Gastroesophageal sphincter (tissue), 4 donors: ENCODE data around the gene KRTAP10-7. TPM values are rescaled to one million over a fixed set of nuclear protein-coding genes. Genes with fewer than 3 reads are reported as not detected.
"Not testable (repeated sequence)": the region's sequence is repeated elsewhere in the genome, so short reads cannot be mapped to it uniquely, and the experiment has no call there.

Experiments
- ATAC-seq: fragments of 150-250 bp; one replicate; pipeline ENCODE4 v1.9.1; 2016; ENCODE audit warnings: mild to moderate bottlenecking, moderate library complexity
- H3K27ac ChIP-seq, 4 donors: fragments of 200-600 bp; sonication (generic) in 3 of 4; 1 replicate in 3 of 4; 2 replicates in 1 of 4; pipeline ENCODE4 v1.5.1; 2016 to 2019
- H3K27me3 ChIP-seq: fragments of 200-600 bp; sonication (generic); one replicate; pipeline ENCODE4 v1.5.1; 2019
- H3K36me3 ChIP-seq, 2 donors: fragments of 200-600 bp; sonication (generic); one replicate each; pipeline ENCODE4 v1.5.1; 2019; ENCODE audit warnings: control low read depth in 1 of 2
- H3K4me1 ChIP-seq, 3 donors: fragments of 200-600 bp; sonication (generic); 1 replicate in 2 of 3; 2 replicates in 1 of 3; pipeline ENCODE4 v1.5.1; 2016 to 2019; ENCODE audit warnings: control low read depth in 2 of 3
- H3K4me3 ChIP-seq, 2 donors: fragments of 200-600 bp; sonication (generic); one replicate each; pipeline ENCODE4 v1.5.1; 2019; ENCODE audit warnings: mild to moderate bottlenecking in 1 of 2, moderate library complexity in 1 of 2
- H3K9me3 ChIP-seq, 3 donors: fragments of 200-600 bp; sonication (generic); one replicate each; pipeline ENCODE4 v1.5.1; 2017 to 2019; ENCODE audit warnings: control low read depth in 2 of 3
- EP300 ChIP-seq: sonication (generic); formaldehyde crosslinking; IDR thresholded peaks from one replicate; pipeline ENCODE4 v1.6.1; 2017; ENCODE audit warnings: antibody characterized with exemption, mild to moderate bottlenecking
- POLR2A ChIP-seq, 2 donors: fragments of 450-650 bp; IDR thresholded peaks; one replicate each; pipeline ENCODE4 v1.6.1; 2017; ENCODE audit warnings: antibody characterized with exemption in 2 of 2, mild to moderate bottlenecking in 2 of 2, moderate library complexity in 1 of 2
- POLR2AphosphoS5 ChIP-seq: sonication (generic); formaldehyde crosslinking; IDR thresholded peaks from one replicate; pipeline ENCODE4 v1.6.1; 2017; ENCODE audit warnings: antibody characterized with exemption
- WGBS, 2 donors: methylation state at CpG; one replicate each; pipeline ENCODE4 v1.1.5; 2018; ENCODE audit warnings: low coverage in 1 of 2; 5-methylcytosine and 5-hydroxymethylcytosine counted together
- total RNA-seq, 4 donors: library from RNA; depleted of rRNA; stranded (reverse); fragments of >200 nt; gene quantifications; one replicate each; pipeline ENCODE4 v1.1.0, GENCODE V29; 2016
- TF ChIP-seq, protein P1 (sequence below), 4 experiments: fragments of 200-600 bp in 2 of 4; fragments of 450-650 bp in 2 of 4; sonication (generic) in 1 of 4; IDR thresholded peaks; one replicate each; pipeline ENCODE4 v1.5.1; 2017 to 2019; ENCODE audit warnings: antibody characterized with exemption in 4 of 4, mild to moderate bottlenecking in 2 of 4, moderate library complexity in 2 of 4

KRTAP10-7 gene
- total RNA-seq, 4 donors from 2014 or later, result not detected

DNA sequence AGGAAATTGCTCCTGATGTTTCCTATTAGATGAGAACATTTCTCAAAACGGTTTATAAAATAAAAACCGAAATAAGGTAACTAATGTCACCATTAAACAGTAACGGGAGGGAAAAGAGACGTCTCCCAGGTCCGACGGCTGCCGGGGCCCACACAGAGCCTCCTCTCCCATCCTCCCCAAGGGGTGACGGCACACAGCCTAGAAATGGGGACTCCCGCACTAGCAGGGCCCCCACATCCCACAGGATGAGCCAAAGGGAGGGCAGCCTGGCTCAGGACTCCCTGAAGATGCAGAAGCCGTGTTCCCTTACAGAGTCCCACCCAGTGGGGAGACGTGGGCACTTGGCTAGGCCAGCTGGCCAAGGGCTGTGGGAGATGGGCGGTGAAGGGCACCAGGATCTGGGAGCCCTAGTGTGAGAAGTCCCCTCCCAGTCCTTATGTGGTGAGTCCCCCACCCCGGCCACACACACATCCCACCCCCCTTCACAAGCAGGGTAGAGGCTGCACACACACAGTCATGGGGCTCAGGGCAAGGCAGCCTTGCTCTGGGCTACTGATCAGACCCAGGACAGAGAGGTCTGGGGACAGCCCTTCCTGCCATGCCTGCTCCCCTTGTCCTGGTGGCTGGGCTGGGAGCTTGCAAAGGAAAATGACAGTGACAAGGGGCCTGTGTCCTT lies 45.1 kb upstream of the KRTAP10-7 start:
- no peak for ATAC-seq
- 57 to 68% methylated on average over 7 to 9 of the region's 13 CpGs for WGBS, 2 donors
- H3K4me1 ChIP-seq, result no peaks in the 10 kb centered on the region
- no peak overlapping the region for H3K4me3 ChIP-seq
- H3K9me3 ChIP-seq, result peaks cover 0 to 20% (median 0%) of the 10 kb centered on the region in 3 donors
- peaks cover 69% of the 10 kb centered on the region for H3K27me3 ChIP-seq
- no peak overlapping the region for H3K27ac ChIP-seq
- H3K36me3 ChIP-seq, result no peaks in the 10 kb centered on the region
- TF ChIP-seq EP300 (no peak), POLR2A (IDR thresholded peaks at IDR 0.05) (no peak), POLR2AphosphoS5 (no peak)
- TF ChIP-seq, protein P1, sequence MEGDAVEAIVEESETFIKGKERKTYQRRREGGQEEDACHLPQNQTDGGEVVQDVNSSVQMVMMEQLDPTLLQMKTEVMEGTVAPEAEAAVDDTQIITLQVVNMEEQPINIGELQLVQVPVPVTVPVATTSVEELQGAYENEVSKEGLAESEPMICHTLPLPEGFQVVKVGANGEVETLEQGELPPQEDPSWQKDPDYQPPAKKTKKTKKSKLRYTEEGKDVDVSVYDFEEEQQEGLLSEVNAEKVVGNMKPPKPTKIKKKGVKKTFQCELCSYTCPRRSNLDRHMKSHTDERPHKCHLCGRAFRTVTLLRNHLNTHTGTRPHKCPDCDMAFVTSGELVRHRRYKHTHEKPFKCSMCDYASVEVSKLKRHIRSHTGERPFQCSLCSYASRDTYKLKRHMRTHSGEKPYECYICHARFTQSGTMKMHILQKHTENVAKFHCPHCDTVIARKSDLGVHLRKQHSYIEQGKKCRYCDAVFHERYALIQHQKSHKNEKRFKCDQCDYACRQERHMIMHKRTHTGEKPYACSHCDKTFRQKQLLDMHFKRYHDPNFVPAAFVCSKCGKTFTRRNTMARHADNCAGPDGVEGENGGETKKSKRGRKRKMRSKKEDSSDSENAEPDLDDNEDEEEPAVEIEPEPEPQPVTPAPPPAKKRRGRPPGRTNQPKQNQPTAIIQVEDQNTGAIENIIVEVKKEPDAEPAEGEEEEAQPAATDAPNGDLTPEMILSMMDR (IDR thresholded peaks at IDR 0.05), result no peak

DNA sequence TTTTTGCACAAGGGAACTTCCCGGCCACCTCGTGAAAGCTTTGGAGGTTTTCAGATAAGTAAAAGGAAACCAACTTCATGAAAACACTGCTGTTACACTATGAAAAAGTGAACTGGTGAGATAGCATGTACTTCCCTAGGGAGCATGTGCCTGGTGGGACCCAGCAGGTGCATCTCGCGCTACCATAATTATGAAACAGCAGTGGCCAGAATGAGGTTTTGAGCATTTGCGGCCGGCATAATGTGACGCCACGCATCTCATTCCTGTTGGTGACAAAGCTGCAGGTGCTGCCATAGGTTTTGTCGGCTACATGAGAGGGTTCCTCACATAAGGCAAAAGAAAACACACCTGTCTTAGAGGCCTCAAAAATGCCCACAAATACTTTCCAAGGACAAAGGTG lies 43.5 kb upstream of the KRTAP10-7 start:
- WGBS, 2 donors, result 60 to 83% methylated on average over 2 of the region's 9 CpGs
- no peaks in the 10 kb centered on the region for H3K4me1 ChIP-seq

DNA sequence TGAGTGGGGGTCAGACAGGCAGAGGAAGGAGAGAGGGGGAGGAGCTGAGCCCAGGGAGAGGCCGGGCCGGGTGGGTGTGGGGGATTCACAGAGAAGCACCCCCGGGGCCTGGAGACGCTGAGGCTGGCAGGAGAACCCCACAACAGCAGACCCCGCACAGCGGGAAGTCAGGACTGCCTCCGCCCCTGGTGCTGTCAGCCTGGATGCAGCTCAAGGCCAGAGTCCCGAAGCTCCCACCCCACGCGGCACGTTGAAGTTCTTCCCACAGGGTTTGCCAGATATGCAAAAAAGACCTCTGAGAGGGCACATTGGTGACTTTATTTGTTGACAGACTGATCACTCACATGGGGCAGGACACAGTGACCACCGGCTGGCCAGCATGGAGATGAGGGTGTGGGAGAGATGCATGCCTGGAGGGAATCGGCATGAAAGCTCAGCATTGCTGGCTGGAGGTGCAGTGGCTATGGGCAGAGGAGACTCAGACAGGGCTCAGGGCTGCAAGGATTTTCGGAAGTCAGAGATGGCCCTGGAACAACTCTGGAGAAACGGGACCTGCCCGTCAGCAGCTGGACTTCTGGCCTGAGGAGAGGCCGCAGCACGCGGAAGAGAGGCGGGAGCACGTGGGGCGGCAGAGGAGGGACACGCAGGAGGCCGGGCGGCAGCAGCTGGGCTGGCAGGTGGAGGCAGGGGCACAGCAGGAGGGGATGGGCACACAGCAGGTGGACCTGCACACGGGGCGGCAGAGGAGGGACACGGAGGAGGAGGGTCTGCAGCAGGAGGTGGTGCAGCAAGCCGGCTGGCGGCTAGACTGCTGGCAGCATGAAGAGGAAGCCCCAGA lies 42.7 kb upstream of the KRTAP10-7 start:
- Histone ChIP-seq H3K27me3 (peaks cover 48% of the 10 kb centered on the region), H3K4me1 (no peaks in the 10 kb centered on the region), H3K36me3 (no peaks in the 10 kb centered on the region), H3K4me3 (no peak overlapping the region), H3K27ac (no peak overlapping the region), H3K9me3 (peaks cover 0 to 28% (median 2%) of the 10 kb centered on the region in 3 donors)
- 23 to 44% methylated on average over 9 to 11 of the region's 30 CpGs for WGBS, 2 donors
- TF ChIP-seq EP300, result no peak
- no peak for TF ChIP-seq POLR2A (IDR thresholded peaks at IDR 0.05)
- TF ChIP-seq POLR2AphosphoS5, result no peak
- TF ChIP-seq, protein P1 (IDR thresholded peaks at IDR 0.05), result no peak
- no peak for ATAC-seq

More for the DNA sequence above, 43.5 kb upstream of the KRTAP10-7 start:
- Histone ChIP-seq H3K4me3 (no peak overlapping the region), H3K27me3 (peaks cover 54% of the 10 kb centered on the region), H3K36me3 (no peaks in the 10 kb centered on the region), H3K27ac (no peak overlapping the region), H3K9me3 (peaks cover 0 to 20% (median 0%) of the 10 kb centered on the region in 3 donors)
- no peak for ATAC-seq
- TF ChIP-seq EP300, result no peak
- TF ChIP-seq POLR2A (IDR thresholded peaks at IDR 0.05), result no peak
- TF ChIP-seq, protein P1 (IDR thresholded peaks at IDR 0.05), result no peak

DNA sequence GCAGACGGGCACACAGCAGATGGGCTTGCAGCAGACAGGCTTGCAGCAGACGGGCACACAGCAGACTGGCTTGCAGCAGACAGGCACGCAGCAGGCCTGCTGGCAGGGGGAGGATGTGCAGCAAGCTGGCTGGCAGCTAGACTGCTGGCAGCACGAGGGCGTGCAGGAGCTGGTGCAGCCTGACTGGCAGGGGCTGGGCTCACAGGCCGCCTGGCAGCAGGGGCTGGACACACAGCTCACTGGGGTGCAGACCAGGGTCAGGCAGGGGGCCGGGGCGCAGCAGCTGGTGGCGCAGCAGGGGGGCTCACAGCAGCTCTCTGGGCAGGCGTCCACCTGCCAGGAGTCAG lies 42.1 kb upstream of the KRTAP10-7 start:
- H3K4me1 ChIP-seq, H3K4me3 ChIP-seq, H3K27ac ChIP-seq, ATAC-seq, H3K36me3 ChIP-seq: not testable (repeated sequence)
- WGBS, 2 donors, result 78% methylated on average over 4 of the region's 10 CpGs; no CpG with 5 or more reads in 1 of the 2 donors
- Histone ChIP-seq H3K27me3 (peaks cover 48% of the 10 kb centered on the region), H3K9me3 (peaks cover 0 to 28% (median 2%) of the 10 kb centered on the region in 3 donors)

DNA sequence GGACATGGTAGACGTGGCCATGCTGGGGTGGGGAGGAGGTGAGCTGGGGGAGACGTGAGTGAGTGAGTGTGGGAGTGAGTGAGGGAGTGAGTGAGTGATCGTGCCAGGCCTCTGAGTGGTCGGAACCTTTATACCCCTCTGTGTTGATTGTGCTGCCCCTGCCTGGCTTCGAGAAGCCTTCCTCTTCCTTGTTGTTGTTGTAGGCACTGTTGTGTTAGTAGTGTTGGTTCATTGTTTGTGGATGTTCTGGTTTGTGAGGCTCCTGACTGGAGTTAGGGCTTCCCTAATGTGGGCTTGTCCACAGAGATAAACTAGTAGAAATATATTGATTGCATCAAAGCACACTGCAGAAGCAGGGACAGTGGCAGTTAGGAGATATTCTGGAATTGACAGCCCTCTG lies 41.7 kb upstream of the KRTAP10-7 start, which contains the start of gene KRTAP10-3:
TSS of gene KRTAP10-3 (minus strand) at position 101 of the 400 bp plus-strand sequence. CDS start at position 21, 80 bp downstream.
- Histone ChIP-seq H3K9me3 (peaks cover 0 to 27% (median 2%) of the 10 kb centered on the region in 3 donors), H3K27me3 (peaks cover 46% of the 10 kb centered on the region), H3K36me3 (no peaks in the 10 kb centered on the region), H3K4me3 (no peak within 1 kb of the TSS), H3K27ac (no peak within 1 kb of the TSS), H3K4me1 (no peaks in the 10 kb centered on the region)
- ATAC-seq, result no peak
- WGBS, 2 donors, result 61% methylated on average over 5 of the region's 5 CpGs; no CpG with 5 or more reads in 1 of the 2 donors
- TF ChIP-seq POLR2AphosphoS5 (no peak), POLR2A (IDR thresholded peaks at IDR 0.05) (no peak), EP300 (no peak)
- TF ChIP-seq, protein P1 (IDR thresholded peaks at IDR 0.05), result no peak
